GM13977 (cell line): Measurements from ENCODE around the gene KIAA0586.
"Not testable (repeated sequence)": the region's sequence is repeated elsewhere in the genome, so short reads cannot be mapped to it uniquely, and the experiment has no call there.

Experiments
- DNase-seq: peaks from one replicate; pipeline ENCODE4 v3.0.0; 2012; ENCODE audit warnings: low spot score
- CTCF ChIP-seq: IDR thresholded peaks from 2 replicates; pipeline ENCODE4 v1.5.1; 2012; ENCODE audit warnings: mild to moderate bottlenecking, control low read depth; ENCODE audit not compliant: insufficient read depth; ENCODE audit errors: extremely low read depth, missing control alignments
- in situ Hi-C: fragments of 300-500 bp; cut with MboI; formaldehyde crosslinking; loops from one replicate; pipeline ENCODE4 v1.12.0; 2022; ENCODE audit warnings: low sequenced_read_pairs, low pct_unique_long_range_greater_than_20kb, mixed read lengths, inconsistent platforms; ENCODE audit not compliant: unreplicated experiment

The KIAA0586 gene

GRCh38 chr14:58584383-58584782 is 156.9 kb downstream of the KIAA0586 start:
- no peak for DNase-seq
- no peak for TF ChIP-seq CTCF
- in situ Hi-C loops = no loop called here

GRCh38 chr14:58587271-58587670 is 159.8 kb downstream of the KIAA0586 start:
- TF ChIP-seq CTCF = no peak
- DNase-seq = no peak
- in situ Hi-C loops = no loop called here

GRCh38 chr14:58588321-58588720 is 160.8 kb downstream of the KIAA0586 start:
- DNase-seq, in situ Hi-C loops: not testable (repeated sequence)

- in situ Hi-C loops = no loop called here
- TF ChIP-seq CTCF = no peak
- DNase-seq = no peak
Observed at GRCh38 chr14:58593977-58594376, 166.5 kb downstream of the KIAA0586 start.

- in situ Hi-C loops = no loop called here
- no peak for DNase-seq
- no peak for TF ChIP-seq CTCF
Observed at GRCh38 chr14:58597041-58597440, 169.5 kb downstream of the KIAA0586 start.

GRCh38 chr14:58598028-58598803 is 170.7 kb downstream of the KIAA0586 start:
- TF ChIP-seq CTCF = no peak
- no peak for DNase-seq
- in situ Hi-C loops = no loop called here

GRCh38 chr14:58598804-58599525 is 171.4 kb downstream of the KIAA0586 start:
- no peak for DNase-seq
- in situ Hi-C loops = no loop called here
- no peak for TF ChIP-seq CTCF
